Embryonic facial prominence (tissue), 1 donor: ENCODE results near the gene SLC35D1.
"Not testable (repeated sequence)": the region's sequence is repeated elsewhere in the genome, so short reads cannot be mapped to it uniquely, and the experiment has no call there.

Experiments
- DNase-seq: peaks from one replicate; pipeline ENCODE4 v3.0.0-alpha.2; 2016; ENCODE audit errors: extremely low spot score

The SLC35D1 gene

GRCh38 chr1:66985835-66986234, 68.1 kb downstream of the SLC35D1 start:
- DNase-seq = no peak

GRCh38 chr1:66984491-66984890, 69.5 kb downstream of the SLC35D1 start:
- DNase-seq = no peak

- DNase-seq = no peak
These were observed 71.2 kb downstream of the SLC35D1 start for GRCh38 chr1:66982561-66983260.

GRCh38 chr1:66981679-66982078, 72.3 kb downstream of the SLC35D1 start:
- no peak for DNase-seq

- DNase-seq = no peak
These were observed 73.1 kb downstream of the SLC35D1 start for GRCh38 chr1:66980745-66981367.

GRCh38 chr1:66979621-66980020, 74.3 kb downstream of the SLC35D1 start:
- not testable (repeated sequence) for DNase-seq

GRCh38 chr1:66978201-66978600, 75.7 kb downstream of the SLC35D1 start:
- no peak for DNase-seq

- no peak for DNase-seq
These were observed 85.4 kb downstream of the SLC35D1 start for GRCh38 chr1:66968574-66968973.

GRCh38 chr1:66966188-66966873, 87.6 kb downstream of the SLC35D1 start:
- DNase-seq = not testable (repeated sequence)

GRCh38 chr1:66957938-66958337, 96.0 kb downstream of the SLC35D1 start:
- DNase-seq = no peak

GRCh38 chr1:66954208-66954607, 99.7 kb downstream of the SLC35D1 start:
- no peak for DNase-seq

GRCh38 chr1:66951513-66951912, 102.4 kb downstream of the SLC35D1 start:
- DNase-seq = no peak
